H1 (cell line): ENCODE data around the gene ARPP21. TPM values are rescaled to one million over a fixed set of nuclear protein-coding genes. Genes with fewer than 3 reads are reported as not detected.

Experiments used
- ASH2L ChIP-seq: fragments of 200-600, 300-600 bp; sonication (generic); IDR thresholded peaks from one replicate; pipeline ENCODE4 v1.7.1; 2017; ENCODE audit warnings: low read length
- BCL11A ChIP-seq, 2 experiments: IDR thresholded peaks; one replicate each; pipeline ENCODE4 v1.6.1; 2011; ENCODE audit warnings: low read depth in 2 of 2, low read length in 2 of 2, mild to moderate bottlenecking in 2 of 2
- CHD2 ChIP-seq: IDR thresholded peaks from 2 replicates; pipeline ENCODE4 v1.6.1; 2012; ENCODE audit warnings: low read length, improper control_type of control experiment
- EP300 ChIP-seq, 2 experiments: IDR thresholded peaks; 1 replicate in 1 of 2; 2 replicates in 1 of 2; pipeline ENCODE4 v1.6.1; 2011 to 2012; ENCODE audit warnings: low read depth in 2 of 2, low read length in 2 of 2, mild to moderate bottlenecking in 2 of 2, borderline replicate concordance in 1 of 2, inconsistent platforms in 1 of 2, moderate library complexity in 1 of 2
- EZH2 ChIP-seq: fragments of 200-600 bp; sonication (generic); IDR thresholded peaks from 2 replicates; pipeline ENCODE4 v1.7.1; 2012; ENCODE audit warnings: low read depth, mild to moderate bottlenecking, moderate library complexity, low read length, inconsistent platforms; ENCODE audit not compliant: severe bottlenecking
- GTF2F1 ChIP-seq: IDR thresholded peaks from 2 replicates; pipeline ENCODE4 v1.6.1; 2012; ENCODE audit warnings: low read depth, low read length, improper control_type of control experiment, borderline replicate concordance
- HDAC2 ChIP-seq, 2 experiments: fragments of 300-600 bp in 1 of 2; sonication (generic) in 1 of 2; IDR thresholded peaks; 2 replicates each; pipeline ENCODE4 v1.6.1; 2011 to 2012; ENCODE audit warnings: low read depth in 2 of 2, low read length in 2 of 2, mild to moderate bottlenecking in 2 of 2, moderate library complexity in 2 of 2, borderline replicate concordance in 1 of 2, inconsistent platforms in 1 of 2
- KDM4A ChIP-seq: IDR thresholded peaks from one replicate; pipeline ENCODE4 v1.7.1; 2012; ENCODE audit warnings: low read depth, mild to moderate bottlenecking, moderate library complexity, low read length, inconsistent platforms; ENCODE audit not compliant: severe bottlenecking
- NRF1 ChIP-seq: IDR thresholded peaks from 2 replicates; pipeline ENCODE4 v1.6.1; 2011; ENCODE audit warnings: mild to moderate bottlenecking, low read depth, low read length, improper control_type of control experiment
- RFX5 ChIP-seq: IDR thresholded peaks from 2 replicates; pipeline ENCODE4 v1.6.1; 2011; ENCODE audit warnings: low read depth, low read length, improper control_type of control experiment, borderline replicate concordance
- RXRA ChIP-seq: IDR thresholded peaks from 2 replicates; pipeline ENCODE4 v1.6.1; 2011; ENCODE audit warnings: low read depth, mild to moderate bottlenecking, low read length, moderate library complexity; ENCODE audit not compliant: insufficient read depth
- SIN3A ChIP-seq, 2 experiments: IDR thresholded peaks in 1 of 2; conservative IDR thresholded peaks in 1 of 2; 2 replicates each; pipeline ENCODE4 v1.6.1; 2011 to 2012; ENCODE audit warnings: low read length in 2 of 2, improper control_type of control experiment in 1 of 2, low read depth in 1 of 2, mild to moderate bottlenecking in 1 of 2
- SIRT6 ChIP-seq: IDR thresholded peaks from one replicate; pipeline ENCODE4 v1.7.1; 2012; ENCODE audit warnings: low read length, inconsistent platforms
- SP4 ChIP-seq: IDR thresholded peaks from 2 replicates; pipeline ENCODE4 v1.6.1; 2012; ENCODE audit warnings: low read length, inconsistent platforms
- SUZ12 ChIP-seq: fragments of 200-600 bp; sonication (generic); IDR thresholded peaks from 2 replicates; pipeline ENCODE4 v1.6.1; 2012; ENCODE audit warnings: mild to moderate bottlenecking, inconsistent platforms, low read length, moderate library complexity, mixed read lengths
- YY1 ChIP-seq: IDR thresholded peaks from 2 replicates; pipeline ENCODE4 v1.6.1; 2011; ENCODE audit warnings: low read depth, mild to moderate bottlenecking, low read length
- polyA plus RNA-seq, 7 experiments: library from polyadenylated mRNA; depleted of rRNA in 3 of 7; stranded (reverse) in 5 of 7; unstranded in 2 of 7; fragments of >200 nt in 5 of 7; fragments of 200-250 nt in 2 of 7; gene quantifications; 1 replicate in 5 of 7; 2 replicates in 1 of 7; 4 replicates in 1 of 7; pipeline versions ENCODE4 v1.2.1 to v1.2.3, GENCODE V29; 2011 to 2013; ENCODE audit warnings: missing spikeins in 2 of 7, mixed read lengths in 2 of 7
- total RNA-seq: library from RNA; stranded (reverse); fragmentation: NEBNext Ultra II Directional; extraction: Animal tissue kit (Norgen Biotek cat#: 25700); gene quantifications from 2 replicates; pipeline ENCODE4 v1.2.1, GENCODE V29; 2021
- TF ChIP-seq, protein P1 (sequence below): IDR thresholded peaks from 2 replicates; pipeline ENCODE4 v1.6.1; 2012; ENCODE audit warnings: low read length, inconsistent platforms
- TF ChIP-seq, protein P2 (sequence below), 3 experiments: IDR thresholded peaks; 1 replicate in 2 of 3; 2 replicates in 1 of 3; pipeline versions ENCODE4 v1.5.1 to v1.6.1; 2011; ENCODE audit warnings: low read length in 3 of 3, mild to moderate bottlenecking in 3 of 3, inconsistent platforms in 2 of 3, low read depth in 1 of 3, moderate library complexity in 1 of 3; ENCODE audit not compliant: insufficient read depth in 1 of 3; ENCODE audit errors: control extremely low read depth in 1 of 3
- TF ChIP-seq, protein P3 (sequence below): IDR thresholded peaks from 2 replicates; pipeline ENCODE4 v1.6.1; 2012; ENCODE audit warnings: inconsistent platforms
- TF ChIP-seq, protein P4 (sequence below): IDR thresholded peaks from 2 replicates; pipeline ENCODE4 v1.6.1; 2012; ENCODE audit warnings: inconsistent platforms

Gene ARPP21
- total and polyA plus RNA-seq, 2 of the 8 experiments (the other 6 are each of a cell fraction or from before 2014, with no cell fraction given), result not detected

DNA sequence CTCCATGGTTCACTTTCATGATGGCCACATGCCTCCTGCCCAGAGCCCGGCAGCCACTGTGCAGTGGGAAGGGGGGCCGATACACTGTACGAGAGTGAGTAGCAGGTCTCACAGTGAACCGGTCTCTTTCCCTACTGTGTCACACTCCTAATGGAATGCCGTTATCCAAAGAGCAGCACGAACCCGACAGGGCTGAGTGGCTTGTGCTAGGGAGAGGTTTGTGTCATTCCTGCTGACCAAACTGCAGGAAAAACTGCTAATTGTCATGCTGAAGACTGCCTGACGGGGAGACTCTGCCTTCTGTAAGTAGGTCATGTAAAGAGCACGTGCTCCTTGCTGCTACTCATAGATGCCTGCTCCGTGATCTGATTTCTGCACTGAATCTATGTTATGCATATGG lies 105.1 kb downstream of the ARPP21 start (continued):
- TF ChIP-seq RFX5 (no peak), SP4 (no peak), CHD2 (no peak), ASH2L (no peak), BCL11A (IDR thresholded peaks at IDR 0.05; ENCODE audit: low read depth in 2 of 2, low read length in 2 of 2) (no peak), HDAC2 (IDR thresholded peaks at IDR 0.05; ENCODE audit: borderline replicate concordance in 1 of 2, low read depth in 2 of 2, low read length in 2 of 2) (no peak), YY1 (0 out of 2 replicates have a peak, but pooled peaks have one; percentile 24), KDM4A (no peak), EP300 (IDR thresholded peaks at IDR 0.05; ENCODE audit: borderline replicate concordance in 1 of 2, low read depth in 2 of 2, low read length in 2 of 2) (no peak), SIN3A (conservative IDR thresholded peaks at IDR 0.05 in 1 of 2, IDR thresholded peaks at IDR 0.05 in 1 of 2; ENCODE audit: low read depth in 1 of 2, low read length in 2 of 2) (0 out of 4 replicates have a peak, but pooled peaks of 1 of the 2 experiments have one; percentile 28), GTF2F1 (no peak), NRF1 (no peak), SIRT6 (no peak), RXRA (no peak), SUZ12 (no peak), EZH2 (no peak)
- TF ChIP-seq, protein P1, sequence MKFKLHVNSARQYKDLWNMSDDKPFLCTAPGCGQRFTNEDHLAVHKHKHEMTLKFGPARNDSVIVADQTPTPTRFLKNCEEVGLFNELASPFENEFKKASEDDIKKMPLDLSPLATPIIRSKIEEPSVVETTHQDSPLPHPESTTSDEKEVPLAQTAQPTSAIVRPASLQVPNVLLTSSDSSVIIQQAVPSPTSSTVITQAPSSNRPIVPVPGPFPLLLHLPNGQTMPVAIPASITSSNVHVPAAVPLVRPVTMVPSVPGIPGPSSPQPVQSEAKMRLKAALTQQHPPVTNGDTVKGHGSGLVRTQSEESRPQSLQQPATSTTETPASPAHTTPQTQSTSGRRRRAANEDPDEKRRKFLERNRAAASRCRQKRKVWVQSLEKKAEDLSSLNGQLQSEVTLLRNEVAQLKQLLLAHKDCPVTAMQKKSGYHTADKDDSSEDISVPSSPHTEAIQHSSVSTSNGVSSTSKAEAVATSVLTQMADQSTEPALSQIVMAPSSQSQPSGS, result no peak
- TF ChIP-seq, protein P2, sequence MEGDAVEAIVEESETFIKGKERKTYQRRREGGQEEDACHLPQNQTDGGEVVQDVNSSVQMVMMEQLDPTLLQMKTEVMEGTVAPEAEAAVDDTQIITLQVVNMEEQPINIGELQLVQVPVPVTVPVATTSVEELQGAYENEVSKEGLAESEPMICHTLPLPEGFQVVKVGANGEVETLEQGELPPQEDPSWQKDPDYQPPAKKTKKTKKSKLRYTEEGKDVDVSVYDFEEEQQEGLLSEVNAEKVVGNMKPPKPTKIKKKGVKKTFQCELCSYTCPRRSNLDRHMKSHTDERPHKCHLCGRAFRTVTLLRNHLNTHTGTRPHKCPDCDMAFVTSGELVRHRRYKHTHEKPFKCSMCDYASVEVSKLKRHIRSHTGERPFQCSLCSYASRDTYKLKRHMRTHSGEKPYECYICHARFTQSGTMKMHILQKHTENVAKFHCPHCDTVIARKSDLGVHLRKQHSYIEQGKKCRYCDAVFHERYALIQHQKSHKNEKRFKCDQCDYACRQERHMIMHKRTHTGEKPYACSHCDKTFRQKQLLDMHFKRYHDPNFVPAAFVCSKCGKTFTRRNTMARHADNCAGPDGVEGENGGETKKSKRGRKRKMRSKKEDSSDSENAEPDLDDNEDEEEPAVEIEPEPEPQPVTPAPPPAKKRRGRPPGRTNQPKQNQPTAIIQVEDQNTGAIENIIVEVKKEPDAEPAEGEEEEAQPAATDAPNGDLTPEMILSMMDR (IDR thresholded peaks at IDR 0.05; ENCODE audit: control extremely low read depth in 1 of 3, insufficient read depth in 1 of 3, low read depth in 1 of 3, low read length in 3 of 3), result no peak
- TF ChIP-seq, protein P3, sequence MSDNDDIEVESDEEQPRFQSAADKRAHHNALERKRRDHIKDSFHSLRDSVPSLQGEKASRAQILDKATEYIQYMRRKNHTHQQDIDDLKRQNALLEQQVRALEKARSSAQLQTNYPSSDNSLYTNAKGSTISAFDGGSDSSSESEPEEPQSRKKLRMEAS, result peak; percentile 76
- TF ChIP-seq, protein P4, sequence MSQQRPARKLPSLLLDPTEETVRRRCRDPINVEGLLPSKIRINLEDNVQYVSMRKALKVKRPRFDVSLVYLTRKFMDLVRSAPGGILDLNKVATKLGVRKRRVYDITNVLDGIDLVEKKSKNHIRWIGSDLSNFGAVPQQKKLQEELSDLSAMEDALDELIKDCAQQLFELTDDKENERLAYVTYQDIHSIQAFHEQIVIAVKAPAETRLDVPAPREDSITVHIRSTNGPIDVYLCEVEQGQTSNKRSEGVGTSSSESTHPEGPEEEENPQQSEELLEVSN, result no peak
